Epithelial cell of proximal tubule (primary cell): ENCODE data around the gene AUTS2. TPM values are rescaled to one million over a fixed set of nuclear protein-coding genes. Genes with fewer than 3 reads are reported as not detected.
A peak's percentile ranks its signal among the peaks of the same experiment; 100 is the strongest.

Experiments used
- DNase-seq: peaks from one replicate; pipeline ENCODE4 v3.0.0-alpha.2; 2011; ENCODE audit warnings: low read depth
- H3K4me3 ChIP-seq: 2 replicates; pipeline ENCODE4 v1.5.1; 2011; ENCODE audit warnings: low read depth, mild to moderate bottlenecking, low read length
- total RNA-seq: library from RNA; depleted of rRNA; stranded (reverse); fragments of >200 nt; gene quantifications from 2 replicates; pipeline ENCODE4 v1.2.3, GENCODE V29; 2015
- TF ChIP-seq, protein P1 (sequence below): conservative IDR thresholded peaks from 2 replicates; pipeline ENCODE4 v1.5.1; 2012; ENCODE audit warnings: low read depth, mild to moderate bottlenecking, low read length

The AUTS2 gene
- total RNA-seq, 1 donor from 2014 or later, result 10.0 TPM

DNA sequence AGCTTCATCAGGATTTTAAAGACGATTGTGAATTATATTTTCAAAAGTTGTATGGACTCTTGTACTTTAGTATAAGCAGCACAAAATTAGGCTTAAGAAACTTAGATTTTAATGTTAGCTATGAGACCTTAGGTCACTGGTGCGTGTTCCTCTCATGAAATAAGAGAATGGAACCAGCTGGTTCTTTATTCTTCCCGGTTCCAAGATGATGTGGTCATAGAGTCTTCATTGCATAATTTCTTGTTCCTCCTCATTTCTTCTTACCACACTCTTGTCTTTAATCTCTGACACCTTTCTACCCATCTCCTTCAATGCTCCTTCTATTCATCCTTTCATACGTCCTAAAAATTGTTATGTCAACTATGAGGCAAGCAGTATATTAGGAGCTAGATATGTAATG, 437.2 kb downstream of the AUTS2 start:
- DNase-seq, result no peak
- H3K4me3 ChIP-seq, result no peak overlapping the region
- TF ChIP-seq, protein P1, sequence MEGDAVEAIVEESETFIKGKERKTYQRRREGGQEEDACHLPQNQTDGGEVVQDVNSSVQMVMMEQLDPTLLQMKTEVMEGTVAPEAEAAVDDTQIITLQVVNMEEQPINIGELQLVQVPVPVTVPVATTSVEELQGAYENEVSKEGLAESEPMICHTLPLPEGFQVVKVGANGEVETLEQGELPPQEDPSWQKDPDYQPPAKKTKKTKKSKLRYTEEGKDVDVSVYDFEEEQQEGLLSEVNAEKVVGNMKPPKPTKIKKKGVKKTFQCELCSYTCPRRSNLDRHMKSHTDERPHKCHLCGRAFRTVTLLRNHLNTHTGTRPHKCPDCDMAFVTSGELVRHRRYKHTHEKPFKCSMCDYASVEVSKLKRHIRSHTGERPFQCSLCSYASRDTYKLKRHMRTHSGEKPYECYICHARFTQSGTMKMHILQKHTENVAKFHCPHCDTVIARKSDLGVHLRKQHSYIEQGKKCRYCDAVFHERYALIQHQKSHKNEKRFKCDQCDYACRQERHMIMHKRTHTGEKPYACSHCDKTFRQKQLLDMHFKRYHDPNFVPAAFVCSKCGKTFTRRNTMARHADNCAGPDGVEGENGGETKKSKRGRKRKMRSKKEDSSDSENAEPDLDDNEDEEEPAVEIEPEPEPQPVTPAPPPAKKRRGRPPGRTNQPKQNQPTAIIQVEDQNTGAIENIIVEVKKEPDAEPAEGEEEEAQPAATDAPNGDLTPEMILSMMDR, result no peak

DNA sequence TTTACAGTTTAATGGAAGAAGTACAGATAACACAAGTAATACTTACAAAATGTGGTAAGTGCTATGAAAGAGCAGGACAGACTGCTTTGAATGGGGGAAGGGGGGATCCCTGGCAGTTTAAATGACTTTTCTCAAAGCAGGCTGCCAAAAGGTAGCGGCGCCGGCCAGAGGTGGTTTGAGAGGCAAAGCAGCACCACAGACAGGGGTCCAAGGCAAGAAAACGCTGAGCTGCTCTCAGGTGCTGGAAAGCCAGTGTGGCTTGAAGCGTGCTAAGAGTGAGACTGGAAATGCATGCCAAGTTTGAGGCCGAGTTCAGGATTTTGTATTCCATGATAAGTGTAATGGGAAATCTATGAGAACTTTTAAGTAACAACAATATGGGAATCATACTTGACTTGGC, 437.7 kb downstream of the AUTS2 start:
- TF ChIP-seq, protein P1, result no peak
- no peak for DNase-seq
- H3K4me3 ChIP-seq, result no peak overlapping the region

DNA sequence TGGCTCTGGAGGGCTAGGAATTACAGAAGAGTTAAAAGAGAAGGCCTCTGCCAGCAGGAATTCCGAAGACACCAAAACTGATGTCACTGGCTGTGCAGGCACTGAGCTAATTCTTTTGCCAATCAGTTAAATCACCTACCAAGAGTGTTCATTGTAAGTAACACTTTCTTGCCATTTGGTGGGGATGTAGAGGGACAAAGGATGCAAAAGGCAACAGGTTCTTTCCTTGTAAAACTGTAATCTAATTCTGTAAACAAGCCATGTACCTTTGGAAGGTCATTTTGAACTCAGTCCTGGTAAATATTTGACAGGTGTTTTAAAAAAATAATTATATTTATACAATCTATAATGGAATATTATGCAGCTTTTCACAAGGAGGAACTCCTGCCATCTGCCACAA, 438.4 kb downstream of the AUTS2 start:
- DNase-seq, result no peak
- TF ChIP-seq, protein P1, result no peak
- H3K4me3 ChIP-seq, result no peak overlapping the region

DNA sequence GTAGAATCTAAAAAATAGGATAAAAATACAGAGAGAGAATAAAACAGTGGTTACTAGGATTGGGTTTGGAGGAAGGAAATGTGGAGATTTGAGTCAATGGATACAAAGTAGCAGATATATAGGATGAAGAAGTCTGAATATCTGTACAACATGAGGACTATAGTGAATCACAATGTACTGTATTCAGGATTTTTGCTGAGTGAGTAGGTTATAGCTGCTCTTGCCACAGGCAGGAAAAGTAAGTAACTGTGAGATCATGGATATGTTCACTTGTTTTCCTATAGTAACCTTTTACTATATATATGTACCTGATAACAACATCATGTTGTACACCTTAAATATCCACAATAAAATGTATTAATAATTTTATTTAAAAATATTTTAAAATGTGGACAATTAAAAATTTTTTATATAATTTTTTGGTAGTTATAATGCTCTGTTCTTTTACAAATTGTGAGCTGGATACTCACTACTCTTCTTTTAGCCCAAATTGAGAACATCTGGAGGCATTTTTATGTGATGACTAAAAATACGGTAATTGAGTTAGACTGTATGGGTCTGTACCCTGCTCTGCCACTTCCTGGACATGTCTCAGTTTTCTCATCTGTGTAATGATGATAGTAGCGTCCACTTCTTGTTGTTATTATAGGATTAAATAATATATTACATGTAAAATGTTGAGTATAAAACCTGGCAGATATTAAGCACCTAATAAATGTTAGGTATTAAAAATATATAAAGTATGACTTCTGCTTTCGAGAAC, 439.1 kb downstream of the AUTS2 start:
- TF ChIP-seq, protein P1, result no peak
- H3K4me3 ChIP-seq, result no peak overlapping the region
- no peak for DNase-seq

DNA sequence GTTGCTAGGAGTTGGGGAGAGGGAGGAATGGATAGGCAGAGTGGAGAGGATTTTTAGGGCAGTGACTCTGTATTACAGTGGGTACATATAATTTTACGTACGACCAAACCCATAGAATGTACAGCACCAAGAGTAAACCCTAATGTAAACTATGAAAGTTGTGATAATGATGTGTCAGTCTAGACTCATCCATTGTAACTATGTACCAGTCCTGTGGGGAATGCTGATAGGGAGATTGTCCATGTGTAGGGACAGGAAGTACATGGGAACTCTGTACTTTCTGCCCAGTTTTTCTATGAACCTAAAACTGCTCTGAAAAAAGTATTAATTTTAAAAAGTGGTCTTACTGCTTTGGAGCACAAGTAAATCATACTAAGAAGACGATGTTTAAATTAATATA, 441.8 kb downstream of the AUTS2 start:
- no peak for DNase-seq
- TF ChIP-seq, protein P1, result no peak
- no peak overlapping the region for H3K4me3 ChIP-seq

DNA sequence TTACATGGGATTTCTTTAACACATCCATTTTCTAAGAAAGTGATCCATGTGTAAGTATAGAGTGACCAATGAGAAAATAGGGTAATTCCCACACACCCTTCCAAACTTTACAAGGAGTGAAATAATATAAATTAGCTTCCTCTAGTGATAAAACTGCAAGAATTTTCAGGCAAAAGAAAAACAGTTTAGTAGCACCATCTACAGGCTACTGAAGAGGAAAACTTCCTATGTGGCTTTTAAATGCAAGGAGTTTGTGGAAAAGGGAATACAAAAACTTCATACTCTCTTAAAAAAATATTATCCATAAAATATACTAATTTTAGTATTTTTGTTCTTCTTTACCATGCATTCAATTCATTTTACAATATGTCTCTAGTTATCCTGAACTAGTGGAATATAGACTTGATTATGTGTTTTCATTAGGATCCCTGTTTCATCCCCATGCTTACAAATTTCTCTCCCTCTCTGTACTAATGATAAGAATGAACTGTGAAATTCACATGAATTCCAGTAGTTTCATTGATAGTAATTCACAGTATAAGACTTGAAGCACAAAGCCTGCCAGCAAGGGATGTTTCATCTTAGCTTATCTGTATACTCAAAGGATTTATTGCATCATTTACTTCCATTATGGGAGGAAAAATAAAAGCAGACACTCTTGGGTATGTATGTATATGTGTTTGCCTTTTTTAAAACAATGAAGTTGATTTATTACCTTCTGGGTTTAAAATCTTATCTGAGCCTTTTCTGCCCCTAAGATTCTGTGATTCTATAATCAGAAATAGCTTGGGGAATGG, 442.9 kb downstream of the AUTS2 start:
- TF ChIP-seq, protein P1, result peak; percentile 50
- H3K4me3 ChIP-seq, result no peak overlapping the region
- no peak for DNase-seq
